NCI-H128 (cell line): Measurements from ENCODE around the gene CTSA.
"Not testable (repeated sequence)": the region's sequence is repeated elsewhere in the genome, so short reads cannot be mapped to it uniquely, and the experiment has no call there.

Experiments
- DNase-seq: peaks from one replicate; lab custom pipeline; 2025; ENCODE audit not compliant: unreplicated experiment; lab: John Stamatoyannopoulos, UW

Gene CTSA

GRCh38 chr20:45863543-45864470 is 27.3 kb upstream of the CTSA start:
- DNase-seq = no peak

GRCh38 chr20:45866454-45866853 is 24.7 kb upstream of the CTSA start:
- DNase-seq = no peak

- no peak for DNase-seq
These were observed 23.9 kb upstream of the CTSA start for GRCh38 chr20:45867136-45867818.

- no peak for DNase-seq
These were observed 23.3 kb upstream of the CTSA start for GRCh38 chr20:45867819-45868176.

- no peak for DNase-seq
These were observed 18.5 kb upstream of the CTSA start for GRCh38 chr20:45872626-45873025.

GRCh38 chr20:45873409-45874103 is 17.6 kb upstream of the CTSA start:
- DNase-seq = no peak

- DNase-seq = not testable (repeated sequence)
These were observed 17.0 kb upstream of the CTSA start for GRCh38 chr20:45874104-45874481.

- DNase-seq = no peak
These were observed 16.6 kb upstream of the CTSA start for GRCh38 chr20:45874576-45874975.

- DNase-seq = no peak
These were observed 12.9 kb upstream of the CTSA start for GRCh38 chr20:45878076-45878761.

- peak; percentile 99 for DNase-seq
These were observed 9.9 kb upstream of the CTSA start, which contains the start of gene ZSWIM1 for GRCh38 chr20:45880988-45881788. ZSWIM1 (plus strand) TSS chr20:45881227; CDS start chr20:45882593, 1,366 bp downstream.

GRCh38 chr20:45882469-45883099 is 8.6 kb upstream of the CTSA start:
- no peak for DNase-seq

- DNase-seq = no peak
These were observed 8.1 kb upstream of the CTSA start for GRCh38 chr20:45883100-45883469.

- DNase-seq = no peak
These were observed 4.4 kb upstream of the CTSA start for GRCh38 chr20:45886590-45887345.

- no peak for DNase-seq
These were observed 3.8 kb upstream of the CTSA start, which contains the start of gene SPATA25 for GRCh38 chr20:45887346-45887715. SPATA25 (minus strand) TSS chr20:45887622; CDS start chr20:45887590, 32 bp downstream.

- no peak for DNase-seq
These were observed 2.5 kb upstream of the CTSA start for GRCh38 chr20:45888681-45889080.

GRCh38 chr20:45890077-45890984 is 804 bp upstream of the CTSA start:
- peak; percentile 31 for DNase-seq

GRCh38 chr20:45892049-45892825 is 1.1 kb downstream of the CTSA start:
- DNase-seq = no peak
